Neuronal stem cell (in vitro differentiated cells): ENCODE data around the gene MROH2B.

Experiments used
- DNase-seq: peaks from one replicate; pipeline ENCODE4 v3.0.0-alpha.2; 2013; ENCODE audit warnings: low spot score
- H2AFZ ChIP-seq: one replicate; pipeline ENCODE4 v1.6.1; 2013; ENCODE audit warnings: mild to moderate bottlenecking, low read length, inconsistent platforms
- H2AK5ac ChIP-seq: 2 replicates; pipeline ENCODE4 v1.6.1; 2013; ENCODE audit warnings: low read depth, mild to moderate bottlenecking, inconsistent platforms, low read length, moderate library complexity, mixed read lengths
- H2BK120ac ChIP-seq: 2 replicates; pipeline ENCODE4 v1.6.1; 2013; ENCODE audit warnings: low read depth, mild to moderate bottlenecking, inconsistent platforms, low read length, moderate library complexity, mixed read lengths
- H2BK12ac ChIP-seq: one replicate; pipeline ENCODE4 v1.6.1; 2013; ENCODE audit warnings: low read length, inconsistent platforms
- H2BK15ac ChIP-seq: 2 replicates; pipeline ENCODE4 v1.6.1; 2013; ENCODE audit warnings: mild to moderate bottlenecking, low read length, inconsistent platforms, mixed read lengths
- H2BK5ac ChIP-seq: one replicate; pipeline ENCODE4 v1.6.1; 2013; ENCODE audit warnings: inconsistent platforms, mild to moderate bottlenecking, low read length, moderate library complexity
- H3K14ac ChIP-seq: one replicate; pipeline ENCODE4 v1.6.1; 2013; ENCODE audit warnings: low read length, inconsistent platforms
- H3K18ac ChIP-seq: 2 replicates; pipeline ENCODE4 v1.6.1; 2013; ENCODE audit warnings: low read length, inconsistent platforms
- H3K23ac ChIP-seq: 2 replicates; pipeline ENCODE4 v1.6.1; 2013; ENCODE audit warnings: low read depth, mild to moderate bottlenecking, mixed read lengths, low read length, inconsistent platforms; ENCODE audit not compliant: poor library complexity
- H3K27ac ChIP-seq: replicated peaks from 3 replicates; pipeline ENCODE4 v1.5.1; 2013; ENCODE audit warnings: low read length, inconsistent platforms
- H3K27me3 ChIP-seq, 3 experiments: 2 replicates each; pipeline ENCODE4 v1.6.1; 2013; ENCODE audit warnings: low read length in 3 of 3, mild to moderate bottlenecking in 2 of 3, inconsistent platforms in 1 of 3, low read depth in 1 of 3, mixed read lengths in 1 of 3, moderate library complexity in 1 of 3; ENCODE audit not compliant: control insufficient read depth in 3 of 3, insufficient read depth in 3 of 3
- H3K36me3 ChIP-seq, 2 donors: replicated peaks in 1 of 2; 2 replicates each; pipeline ENCODE4 v1.6.1; 2013; ENCODE audit warnings: low read length in 2 of 2; ENCODE audit not compliant: control insufficient read depth in 2 of 2, insufficient read depth in 2 of 2
- H3K4ac ChIP-seq: 2 replicates; pipeline ENCODE4 v1.6.1; 2013; ENCODE audit warnings: inconsistent platforms, mild to moderate bottlenecking, low read length, moderate library complexity
- H3K4me1 ChIP-seq, 2 donors: 1 replicate in 1 of 2; 2 replicates in 1 of 2; pipeline ENCODE4 v1.6.1; 2013; ENCODE audit warnings: low read length in 2 of 2, low read depth in 1 of 2; ENCODE audit not compliant: control insufficient read depth in 2 of 2, insufficient read depth in 1 of 2
- H3K4me2 ChIP-seq: one replicate; pipeline ENCODE4 v1.6.1; 2013; ENCODE audit warnings: mild to moderate bottlenecking, low read length, inconsistent platforms; ENCODE audit not compliant: insufficient read depth, poor library complexity, severe bottlenecking
- H3K4me3 ChIP-seq, 2 donors: 2 replicates each; pipeline ENCODE4 v1.5.1; 2013; ENCODE audit warnings: low read length in 2 of 2, mild to moderate bottlenecking in 2 of 2, inconsistent platforms in 1 of 2, moderate library complexity in 1 of 2
- H3K79me1 ChIP-seq: one replicate; pipeline ENCODE4 v1.6.1; 2013; ENCODE audit warnings: low read depth, mild to moderate bottlenecking, inconsistent platforms, low read length, moderate library complexity
- H3K9ac ChIP-seq: one replicate; pipeline ENCODE4 v1.6.1; 2013; ENCODE audit warnings: mild to moderate bottlenecking, low read depth, low read length, inconsistent platforms; ENCODE audit not compliant: poor library complexity
- H3K9me3 ChIP-seq, 2 donors: replicated peaks in 1 of 2; 2 replicates each; pipeline versions ENCODE3 to v1.6.1; 2013; ENCODE audit warnings: low read length in 2 of 2, mild to moderate bottlenecking in 2 of 2, inconsistent platforms in 1 of 2, low read depth in 1 of 2, mixed read lengths in 1 of 2, moderate library complexity in 1 of 2; ENCODE audit not compliant: control insufficient read depth in 2 of 2, insufficient read depth in 1 of 2
- H4K8ac ChIP-seq: one replicate; pipeline ENCODE4 v1.6.1; 2013; ENCODE audit warnings: low read depth, mild to moderate bottlenecking, inconsistent platforms, low read length, moderate library complexity
- H4K91ac ChIP-seq: one replicate; pipeline ENCODE4 v1.6.1; 2013; ENCODE audit warnings: low read length, low read depth, mild to moderate bottlenecking, inconsistent platforms; ENCODE audit not compliant: poor library complexity
- WGBS, 2 donors: extraction: QIAGEN DNeasy Blood & Tissue Kit; methylation state at CpG; one replicate each; pipeline ENCODE4 v1.1.7; 2013; ENCODE audit warnings: missing lambda C conversion rate in 2 of 2, mixed read lengths in 1 of 2; ENCODE audit not compliant: insufficient read length in 2 of 2, insufficient replicate concordance in 1 of 2; ENCODE audit errors: extremely low coverage in 2 of 2; 5-methylcytosine and 5-hydroxymethylcytosine counted together

MROH2B gene

DNA sequence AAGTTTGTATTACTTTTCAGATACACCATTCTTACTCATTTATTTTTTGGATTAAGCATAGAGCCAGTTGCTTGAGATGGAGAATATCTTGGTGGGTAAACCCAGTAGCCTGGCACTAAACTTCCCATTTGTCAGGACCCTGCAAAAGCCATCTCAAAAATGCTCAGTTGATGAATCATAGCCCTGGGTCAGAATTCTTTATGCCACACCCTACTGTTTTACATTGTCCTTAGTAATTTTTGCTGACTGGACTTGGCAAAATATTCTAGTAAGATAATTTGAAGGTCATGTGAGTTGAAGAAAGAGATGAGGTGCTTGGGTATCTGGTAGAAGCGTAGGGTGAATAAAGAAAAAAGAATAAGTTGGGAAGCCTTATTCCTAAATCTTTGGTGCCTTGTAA, 111.1 kb downstream of the MROH2B start:
- Histone ChIP-seq H3K4ac (no peak overlapping the region), H3K9me3 (no peaks in the 10 kb centered on the region)

DNA sequence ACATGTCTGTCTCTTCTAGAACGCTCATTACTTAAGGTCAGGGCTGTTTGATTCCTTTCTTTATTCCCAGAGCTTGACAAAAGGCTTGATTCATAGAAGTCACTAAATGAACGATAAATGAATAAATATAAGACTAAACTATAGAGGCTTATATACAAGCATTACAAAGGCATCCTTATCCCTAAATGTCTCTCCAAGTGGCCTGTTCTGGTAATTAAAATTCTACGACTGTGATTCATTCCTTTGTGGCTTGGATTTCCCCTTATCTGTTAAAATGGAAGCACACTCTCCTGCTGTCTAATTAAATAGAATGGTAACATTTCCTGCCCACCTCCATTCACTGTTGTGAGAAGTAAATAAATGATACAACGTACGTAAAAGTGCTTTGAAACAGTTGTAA, 112.3 kb downstream of the MROH2B start:
- H3K36me3 ChIP-seq: no peaks in the 10 kb centered on the region
- H2AK5ac ChIP-seq: no peak overlapping the region
- no peak overlapping the region for H3K14ac ChIP-seq
- H3K4me2 ChIP-seq: no peak overlapping the region
- no peak overlapping the region for H2BK5ac ChIP-seq
- H3K9me3 ChIP-seq: no peaks in the 10 kb centered on the region
- H2AFZ ChIP-seq: no peak overlapping the region
- no peak overlapping the region for H3K23ac ChIP-seq
- H2BK12ac ChIP-seq: no peak overlapping the region
- H4K8ac ChIP-seq: no peak overlapping the region
- H3K27me3 ChIP-seq: no peaks in the 10 kb centered on the region
- DNase-seq: no peak
- no CpG with 5 or more reads among the region's 5 CpGs for WGBS, 2 donors
- no peaks in the 10 kb centered on the region for H3K79me1 ChIP-seq
- no peak overlapping the region for H3K4me3 ChIP-seq
- no peak overlapping the region for H2BK120ac ChIP-seq
- no peak overlapping the region for H2BK15ac ChIP-seq
- H3K9ac ChIP-seq: no peak overlapping the region
- H3K27ac ChIP-seq: no peak overlapping the region
- H3K18ac ChIP-seq: no peak overlapping the region
- H3K4ac ChIP-seq: no peak overlapping the region
- no peaks in the 10 kb centered on the region for H3K4me1 ChIP-seq
- no peak overlapping the region for H4K91ac ChIP-seq

More for the DNA sequence above, 111.1 kb downstream of the MROH2B start:
- H3K79me1 ChIP-seq: no peaks in the 10 kb centered on the region
- H2BK15ac ChIP-seq: no peak overlapping the region
- no peak overlapping the region for H3K4me3 ChIP-seq
- no peak overlapping the region for H3K14ac ChIP-seq
- H4K8ac ChIP-seq: no peak overlapping the region
- H3K9ac ChIP-seq: no peak overlapping the region
- H2BK12ac ChIP-seq: no peak overlapping the region
- no peaks in the 10 kb centered on the region for H3K27me3 ChIP-seq
- no peak overlapping the region for H3K18ac ChIP-seq
- H2AFZ ChIP-seq: no peak overlapping the region
- H2AK5ac ChIP-seq: no peak overlapping the region
- H3K4me1 ChIP-seq: no peaks in the 10 kb centered on the region
- DNase-seq: no peak
- H3K4me2 ChIP-seq: no peak overlapping the region
- 100% methylated on average over 1 of the region's 1 CpG; no CpG with 5 or more reads in 1 of the 2 donors for WGBS, 2 donors
- H2BK120ac ChIP-seq: no peak overlapping the region
- no peaks in the 10 kb centered on the region for H3K36me3 ChIP-seq
- no peak overlapping the region for H4K91ac ChIP-seq
- H3K23ac ChIP-seq: no peak overlapping the region
- H3K27ac ChIP-seq: no peak overlapping the region
- H2BK5ac ChIP-seq: no peak overlapping the region

DNA sequence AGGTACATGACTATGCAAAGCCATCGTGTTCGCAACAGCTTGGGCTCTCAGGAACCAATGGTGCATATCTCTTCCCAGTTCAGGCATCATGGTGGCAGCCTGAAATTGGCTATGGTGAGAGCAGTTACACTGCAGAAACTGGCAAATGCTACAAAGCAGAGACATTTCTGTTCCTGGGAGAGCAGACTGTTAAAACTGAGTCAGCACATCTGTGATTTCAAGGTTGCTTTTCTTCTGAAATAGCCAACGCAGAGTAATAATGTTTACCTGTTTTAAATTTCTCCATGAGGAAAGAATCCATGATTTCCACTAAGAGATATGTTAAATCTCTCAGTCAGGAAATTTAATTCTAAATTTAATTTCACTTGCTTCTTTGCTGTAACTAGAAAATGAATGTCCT, 114.1 kb downstream of the MROH2B start:
- no peaks in the 10 kb centered on the region for H3K27me3 ChIP-seq
- no peak overlapping the region for H2AK5ac ChIP-seq
- H3K9ac ChIP-seq: no peak overlapping the region
- DNase-seq: no peak
- no peak overlapping the region for H4K8ac ChIP-seq
- H3K9me3 ChIP-seq: no peaks in the 10 kb centered on the region
- no peak overlapping the region for H3K14ac ChIP-seq
- H2BK120ac ChIP-seq: no peak overlapping the region
- no CpG with 5 or more reads among the region's 3 CpGs for WGBS, 2 donors
- H3K36me3 ChIP-seq: no peaks in the 10 kb centered on the region
- no peak overlapping the region for H3K4me2 ChIP-seq
- H2BK12ac ChIP-seq: no peak overlapping the region
- no peak overlapping the region for H2AFZ ChIP-seq
- no peak overlapping the region for H4K91ac ChIP-seq
- no peak overlapping the region for H3K23ac ChIP-seq
- no peak overlapping the region for H3K27ac ChIP-seq
- no peak overlapping the region for H2BK5ac ChIP-seq
- H3K4me1 ChIP-seq: no peaks in the 10 kb centered on the region
- H3K79me1 ChIP-seq: no peaks in the 10 kb centered on the region
- H3K4me3 ChIP-seq: no peak overlapping the region
- H3K4ac ChIP-seq: no peak overlapping the region
- H3K18ac ChIP-seq: no peak overlapping the region
- H2BK15ac ChIP-seq: no peak overlapping the region

DNA sequence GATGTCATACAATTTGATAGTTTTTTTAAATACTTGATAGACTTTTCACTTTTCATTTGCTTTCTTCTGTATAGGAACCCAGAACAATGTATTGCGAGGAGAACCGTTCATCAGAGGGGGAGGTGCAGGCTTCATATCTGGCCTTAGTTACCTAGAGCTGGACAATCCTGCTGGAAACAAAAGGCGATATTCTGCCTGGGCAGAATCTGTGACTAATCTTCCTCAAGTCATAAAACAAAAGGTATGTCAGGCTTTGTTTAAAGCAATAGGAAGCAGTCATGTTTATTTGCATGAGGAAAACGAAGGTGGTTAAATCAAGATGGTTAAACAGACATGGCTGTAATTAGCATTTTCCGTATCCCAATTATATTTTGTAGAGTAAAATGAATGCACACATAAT, 115.8 kb downstream of the MROH2B start:
- Histone ChIP-seq H3K79me1 (no peaks in the 10 kb centered on the region), H2BK120ac (no peak overlapping the region), H3K27ac (no peak overlapping the region), H2BK5ac (no peak overlapping the region), H3K27me3 (no peaks in the 10 kb centered on the region), H4K91ac (no peak overlapping the region), H3K36me3 (no peaks in the 10 kb centered on the region), H2AK5ac (no peak overlapping the region), H3K9me3 (no peaks in the 10 kb centered on the region), H2BK15ac (no peak overlapping the region), H3K9ac (no peak overlapping the region), H3K4me2 (no peak overlapping the region), H3K14ac (no peak overlapping the region), H3K23ac (no peak overlapping the region), H3K4me1 (no peaks in the 10 kb centered on the region), H2AFZ (no peak overlapping the region), H3K18ac (no peak overlapping the region), H3K4me3 (no peak overlapping the region), H2BK12ac (no peak overlapping the region), H3K4ac (no peak overlapping the region), H4K8ac (no peak overlapping the region)
- no CpG with 5 or more reads among the region's 5 CpGs for WGBS, 2 donors
- no peak for DNase-seq
